ENCODE measurements around the gene ALDH1A1. TPM values are rescaled to one million over a fixed set of nuclear protein-coding genes. Genes with fewer than 3 reads are reported as not detected.

Gene ALDH1A1
- total RNA-seq, 1 donor from 2014 or later = 1.5 TPM

DNA sequence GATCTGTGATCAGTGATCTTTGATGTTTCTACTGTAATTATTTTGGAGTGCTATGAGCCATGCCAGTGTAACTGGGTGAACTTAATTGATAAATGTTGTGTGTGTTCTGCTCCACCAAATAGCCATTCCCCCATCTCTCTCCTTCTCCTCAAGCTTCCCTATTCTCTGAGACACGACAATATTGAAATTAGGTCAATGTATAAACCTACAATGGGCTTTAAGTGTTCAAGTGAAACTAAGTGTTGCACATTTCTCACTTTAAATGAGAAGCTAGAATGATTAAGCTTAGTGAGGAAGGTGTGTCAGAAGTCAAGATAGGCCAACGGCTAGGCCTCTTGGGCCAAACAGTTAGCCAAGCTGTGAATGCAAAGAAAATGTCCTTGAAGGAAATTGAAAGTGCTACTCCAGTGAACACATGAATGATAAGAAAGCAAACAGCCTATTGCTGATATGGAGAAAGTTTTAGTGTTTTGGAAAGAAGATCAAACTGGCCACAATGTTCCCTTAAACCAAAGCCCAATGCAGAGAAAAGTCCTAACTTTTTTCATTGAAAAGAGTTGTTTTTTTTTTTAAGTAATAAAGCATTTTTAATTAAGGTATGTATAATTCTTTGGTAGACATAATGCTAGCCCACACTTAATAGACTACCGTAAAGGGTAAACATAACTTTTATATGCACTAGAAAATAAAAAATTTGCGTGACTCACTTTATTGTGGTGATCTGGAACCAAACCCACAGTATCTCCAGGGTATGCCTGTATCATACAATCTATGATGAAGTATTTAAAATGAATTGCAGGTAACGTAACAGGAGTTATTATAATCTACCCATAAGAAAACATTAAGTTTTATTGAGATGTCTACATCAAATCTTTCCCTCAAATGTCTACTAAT lies 42.5 kb upstream of the ALDH1A1 start:
- Histone ChIP-seq H3K4me2 (ENCODE audit: low read length) (no peak overlapping the region), H3K36me3 (ENCODE audit: insufficient read depth, low read length) (no peaks in the 10 kb centered on the region), H3K4me3 (ENCODE audit: insufficient read depth, low read depth, low read length) (no peak overlapping the region), H3K27me3 (ENCODE audit: insufficient read depth, low read length) (no peaks in the 10 kb centered on the region), H4K20me1 (ENCODE audit: insufficient read depth, low read length) (no peaks in the 10 kb centered on the region), H3K27ac (ENCODE audit: low read depth, low read length) (no peak overlapping the region), H3K4me1 (ENCODE audit: insufficient read depth, low read length) (no peaks in the 10 kb centered on the region), H3K79me2 (ENCODE audit: insufficient read depth, low read length) (no peaks in the 10 kb centered on the region), H2AFZ (ENCODE audit: low read depth, low read length) (no peak overlapping the region), H3K9me3 (ENCODE audit: insufficient read depth, low read depth, low read length) (no peaks in the 10 kb centered on the region), H3K9ac (ENCODE audit: low read length) (no peak overlapping the region)
- Mint-ChIP-seq H3K36me3 (ENCODE audit: low read depth, unreplicated experiment) (no peaks in the 10 kb centered on the region), H3K27me3 (ENCODE audit: low read depth, unreplicated experiment) (no peaks in the 10 kb centered on the region), H3K4me1 (ENCODE audit: low read depth, unreplicated experiment) (no peaks in the 10 kb centered on the region), H3K27ac (ENCODE audit: unreplicated experiment) (no peak overlapping the region), H3K4me3 (ENCODE audit: unreplicated experiment) (no peak overlapping the region), H3K9me3 (ENCODE audit: unreplicated experiment) (no peaks in the 10 kb centered on the region)
- no peak for DNase-seq (ENCODE audit: low read depth)
- FAIRE-seq = no peak
- TF ChIP-seq, protein P1, sequence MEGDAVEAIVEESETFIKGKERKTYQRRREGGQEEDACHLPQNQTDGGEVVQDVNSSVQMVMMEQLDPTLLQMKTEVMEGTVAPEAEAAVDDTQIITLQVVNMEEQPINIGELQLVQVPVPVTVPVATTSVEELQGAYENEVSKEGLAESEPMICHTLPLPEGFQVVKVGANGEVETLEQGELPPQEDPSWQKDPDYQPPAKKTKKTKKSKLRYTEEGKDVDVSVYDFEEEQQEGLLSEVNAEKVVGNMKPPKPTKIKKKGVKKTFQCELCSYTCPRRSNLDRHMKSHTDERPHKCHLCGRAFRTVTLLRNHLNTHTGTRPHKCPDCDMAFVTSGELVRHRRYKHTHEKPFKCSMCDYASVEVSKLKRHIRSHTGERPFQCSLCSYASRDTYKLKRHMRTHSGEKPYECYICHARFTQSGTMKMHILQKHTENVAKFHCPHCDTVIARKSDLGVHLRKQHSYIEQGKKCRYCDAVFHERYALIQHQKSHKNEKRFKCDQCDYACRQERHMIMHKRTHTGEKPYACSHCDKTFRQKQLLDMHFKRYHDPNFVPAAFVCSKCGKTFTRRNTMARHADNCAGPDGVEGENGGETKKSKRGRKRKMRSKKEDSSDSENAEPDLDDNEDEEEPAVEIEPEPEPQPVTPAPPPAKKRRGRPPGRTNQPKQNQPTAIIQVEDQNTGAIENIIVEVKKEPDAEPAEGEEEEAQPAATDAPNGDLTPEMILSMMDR (IDR thresholded peaks at IDR 0.05; ENCODE audit: insufficient read depth, low read depth, low read length) = no peak
- no peak for TF ChIP-seq EZH2 (IDR thresholded peaks at IDR 0.05; ENCODE audit: insufficient read depth, low read length)

GRCh38 chr9:72991772-72992171 lies 38.9 kb upstream of the ALDH1A1 start:
- Mint-ChIP-seq H3K36me3 (ENCODE audit: low read depth, unreplicated experiment) (no peaks in the 10 kb centered on the region), H3K27ac (ENCODE audit: unreplicated experiment) (no peak overlapping the region), H3K4me3 (ENCODE audit: unreplicated experiment) (no peak overlapping the region), H3K9me3 (ENCODE audit: unreplicated experiment) (no peaks in the 10 kb centered on the region), H3K27me3 (ENCODE audit: low read depth, unreplicated experiment) (no peaks in the 10 kb centered on the region), H3K4me1 (ENCODE audit: low read depth, unreplicated experiment) (no peaks in the 10 kb centered on the region)
- FAIRE-seq (no peak), DNase-seq (ENCODE audit: low read depth) (no peak)
- no peaks in the 10 kb centered on the region for H4K20me1 ChIP-seq (ENCODE audit: insufficient read depth, low read length)
- H3K79me2 ChIP-seq (ENCODE audit: insufficient read depth, low read length) = no peaks in the 10 kb centered on the region
- no peak overlapping the region for H3K4me2 ChIP-seq (ENCODE audit: low read length)
- H3K27ac ChIP-seq (ENCODE audit: low read depth, low read length) = no peak overlapping the region
- no peaks in the 10 kb centered on the region for H3K4me1 ChIP-seq (ENCODE audit: insufficient read depth, low read length)
- no peaks in the 10 kb centered on the region for H3K36me3 ChIP-seq (ENCODE audit: insufficient read depth, low read length)
- no peaks in the 10 kb centered on the region for H3K27me3 ChIP-seq (ENCODE audit: insufficient read depth, low read length)
- TF ChIP-seq EZH2 (IDR thresholded peaks at IDR 0.05; ENCODE audit: insufficient read depth, low read length) = no peak
- TF ChIP-seq, protein P1 (IDR thresholded peaks at IDR 0.05; ENCODE audit: insufficient read depth, low read depth, low read length) = no peak
- H3K9ac ChIP-seq (ENCODE audit: low read length) = no peak overlapping the region
- no peak overlapping the region for H2AFZ ChIP-seq (ENCODE audit: low read depth, low read length)
- no peaks in the 10 kb centered on the region for H3K9me3 ChIP-seq (ENCODE audit: insufficient read depth, low read depth, low read length)
- no peak overlapping the region for H3K4me3 ChIP-seq (ENCODE audit: insufficient read depth, low read depth, low read length)

Measured in astrocyte (in vitro differentiated cells and primary cell).